Uterus (tissue), 4 donors: Measurements from ENCODE around the gene CAMTA1. TPM values are rescaled to one million over a fixed set of nuclear protein-coding genes. Genes with fewer than 3 reads are reported as not detected.

ENCODE experiments used
- DNase-seq, 2 donors: peaks; one replicate each; pipeline ENCODE4 v3.0.0-alpha.2; 2019 to 2020
- H3K27ac ChIP-seq, 2 donors: fragments of 200-600 bp; sonication (generic); 1 replicate in 1 of 2; 2 replicates in 1 of 2; pipeline ENCODE4 v1.5.1; 2016 to 2018
- H3K27me3 ChIP-seq, 2 donors: fragments of 200-600 bp; sonication (generic); one replicate each; pipeline ENCODE4 v1.5.1; 2018 to 2019; ENCODE audit warnings: control low read depth in 1 of 2
- H3K36me3 ChIP-seq, 2 donors: fragments of 200-600 bp; sonication (generic); one replicate each; pipeline ENCODE4 v1.5.1; 2019; ENCODE audit warnings: control low read depth in 1 of 2
- H3K4me1 ChIP-seq, 2 donors: fragments of 200-600 bp; sonication (generic); one replicate each; pipeline ENCODE4 v1.5.1; 2018 to 2019; ENCODE audit warnings: control low read depth in 1 of 2
- H3K4me3 ChIP-seq, 2 donors: fragments of 200-600 bp; sonication (generic); 1 replicate in 1 of 2; 2 replicates in 1 of 2; pipeline ENCODE4 v1.5.1; 2018 to 2019; ENCODE audit warnings: mild to moderate bottlenecking in 1 of 2
- H3K9me3 ChIP-seq, 2 donors: fragments of 200-600 bp; sonication (generic); one replicate each; pipeline ENCODE4 v1.5.1; 2019; ENCODE audit warnings: control low read depth in 1 of 2
- POLR2A ChIP-seq, 2 donors: fragments of 450-650 bp; IDR thresholded peaks; one replicate each; pipeline ENCODE4 v1.6.1; 2016; ENCODE audit warnings: antibody characterized with exemption in 2 of 2, mild to moderate bottlenecking in 1 of 2, moderate library complexity in 1 of 2
- intact Hi-C: fragments of 100-400 bp; cut with DNase I; formaldehyde crosslinking; loops from one replicate; pipeline ENCODE4 v1.15.1; 2023; ENCODE audit warnings: low total_unique reads
- total RNA-seq, 4 donors: library from RNA; depleted of rRNA in 3 of 4; stranded (reverse); fragments of >200 nt in 3 of 4; gene quantifications; one replicate each; pipeline versions ENCODE4 v1.1.0 to v1.2.4, GENCODE V29; 2014 to 2023
- TF ChIP-seq, protein P1 (sequence below), 4 experiments: fragments of 200-600 bp in 2 of 4; fragments of 450-650 bp in 2 of 4; sonication (generic) in 2 of 4; IDR thresholded peaks; one replicate each; pipeline ENCODE4 v1.5.1; 2016 to 2019; ENCODE audit warnings: antibody characterized with exemption in 4 of 4, mild to moderate bottlenecking in 2 of 4, moderate library complexity in 1 of 4
- donor health status: DM: yes; HTN: yes; CAD: no.

CAMTA1 gene
- total RNA-seq, 4 donors from 2014 or later: 29.7 to 427 (median 64.8) TPM

DNA sequence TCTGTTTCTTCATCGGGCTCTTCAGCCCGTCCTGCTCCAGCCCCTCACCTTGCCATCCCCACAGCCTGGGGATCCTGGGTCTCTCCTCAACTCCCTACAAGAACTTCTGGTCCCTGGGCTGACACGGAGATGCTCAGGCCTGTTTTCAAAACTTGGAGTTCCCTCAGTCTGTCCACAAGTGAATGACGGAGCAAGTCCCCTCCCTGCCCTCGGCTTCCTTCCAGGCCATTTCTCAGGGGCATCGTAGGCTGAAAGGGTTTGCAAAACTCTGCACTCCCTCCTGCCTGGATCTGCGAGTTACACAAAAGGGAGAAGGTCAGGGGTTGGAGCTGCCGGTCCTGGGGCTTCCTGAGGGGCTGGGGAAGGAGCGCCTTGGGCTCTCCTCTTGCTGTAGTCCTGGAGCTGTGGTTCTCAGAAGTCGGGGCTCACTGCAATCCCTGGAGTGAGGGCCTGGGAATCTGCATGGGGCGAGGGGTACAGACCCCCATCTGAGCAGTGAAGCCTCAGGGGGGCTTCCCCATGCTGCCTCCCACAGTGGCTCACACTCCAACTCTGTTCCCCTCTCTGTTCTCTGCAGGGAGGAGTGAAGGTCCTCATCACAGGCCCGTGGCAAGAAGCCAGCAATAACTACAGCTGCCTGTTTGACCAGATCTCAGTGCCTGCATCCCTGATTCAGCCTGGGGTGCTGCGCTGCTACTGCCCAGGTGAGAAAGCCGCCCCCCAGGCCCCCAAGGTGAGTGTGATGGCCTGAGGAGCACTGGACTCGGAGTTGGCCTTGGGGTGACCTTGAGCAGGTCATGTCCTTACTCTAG is 885.3 kb downstream of the CAMTA1 start:
- Histone ChIP-seq H3K4me3 (no peak overlapping the region), H3K9me3 (no peaks in the 10 kb centered on the region), H3K4me1 (no peaks in the 10 kb centered on the region), H3K36me3 (no peaks in the 10 kb centered on the region), H3K27ac (no peak overlapping the region), H3K27me3 (no peaks in the 10 kb centered on the region)
- no peak for TF ChIP-seq POLR2A (IDR thresholded peaks at IDR 0.05)
- TF ChIP-seq, protein P1, sequence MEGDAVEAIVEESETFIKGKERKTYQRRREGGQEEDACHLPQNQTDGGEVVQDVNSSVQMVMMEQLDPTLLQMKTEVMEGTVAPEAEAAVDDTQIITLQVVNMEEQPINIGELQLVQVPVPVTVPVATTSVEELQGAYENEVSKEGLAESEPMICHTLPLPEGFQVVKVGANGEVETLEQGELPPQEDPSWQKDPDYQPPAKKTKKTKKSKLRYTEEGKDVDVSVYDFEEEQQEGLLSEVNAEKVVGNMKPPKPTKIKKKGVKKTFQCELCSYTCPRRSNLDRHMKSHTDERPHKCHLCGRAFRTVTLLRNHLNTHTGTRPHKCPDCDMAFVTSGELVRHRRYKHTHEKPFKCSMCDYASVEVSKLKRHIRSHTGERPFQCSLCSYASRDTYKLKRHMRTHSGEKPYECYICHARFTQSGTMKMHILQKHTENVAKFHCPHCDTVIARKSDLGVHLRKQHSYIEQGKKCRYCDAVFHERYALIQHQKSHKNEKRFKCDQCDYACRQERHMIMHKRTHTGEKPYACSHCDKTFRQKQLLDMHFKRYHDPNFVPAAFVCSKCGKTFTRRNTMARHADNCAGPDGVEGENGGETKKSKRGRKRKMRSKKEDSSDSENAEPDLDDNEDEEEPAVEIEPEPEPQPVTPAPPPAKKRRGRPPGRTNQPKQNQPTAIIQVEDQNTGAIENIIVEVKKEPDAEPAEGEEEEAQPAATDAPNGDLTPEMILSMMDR (IDR thresholded peaks at IDR 0.05): no peak
- intact Hi-C loops: no loop called here
- DNase-seq: no peak

DNA sequence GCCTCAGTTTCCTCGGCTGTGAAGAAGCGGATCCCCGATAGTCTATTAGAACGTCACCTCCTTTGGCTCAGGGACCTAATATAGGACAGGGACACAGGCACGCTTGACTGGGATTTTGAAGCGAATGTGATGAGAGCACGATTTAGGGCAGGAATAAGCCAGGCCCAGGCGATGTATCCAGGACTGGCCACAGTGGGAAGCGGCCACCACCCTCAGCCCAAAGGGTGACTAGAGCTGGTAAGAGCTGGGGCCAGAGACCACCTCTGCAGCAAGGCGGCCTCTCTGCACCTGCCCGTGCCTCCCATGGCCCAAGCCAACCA is 885.9 kb downstream of the CAMTA1 start:
- no peak for DNase-seq
- Histone ChIP-seq H3K4me1 (no peaks in the 10 kb centered on the region), H3K4me3 (no peak overlapping the region), H3K27me3 (no peaks in the 10 kb centered on the region), H3K27ac (no peak overlapping the region), H3K36me3 (no peaks in the 10 kb centered on the region), H3K9me3 (no peaks in the 10 kb centered on the region)
- TF ChIP-seq, protein P1 (IDR thresholded peaks at IDR 0.05): no peak
- TF ChIP-seq POLR2A (IDR thresholded peaks at IDR 0.05): no peak
- intact Hi-C loops: no loop called here

DNA sequence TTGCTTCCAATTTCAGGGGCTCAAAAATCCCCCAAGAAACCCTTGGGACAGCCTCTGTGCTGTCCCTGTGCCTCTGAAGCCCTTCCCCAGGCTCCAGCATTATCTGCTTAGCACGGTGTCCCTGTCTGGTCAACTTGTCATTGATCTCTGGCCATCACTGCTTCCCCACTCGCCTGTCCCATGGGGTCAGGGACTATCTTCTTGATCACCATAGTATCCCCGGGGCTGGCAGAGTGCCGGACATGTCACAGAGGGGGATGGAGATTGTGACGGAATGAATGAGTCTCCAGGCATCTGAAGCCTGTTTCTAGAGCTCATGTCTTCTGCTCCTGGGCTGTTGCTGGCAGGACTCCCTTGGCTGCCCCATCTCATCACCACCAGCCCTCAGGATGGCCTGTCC is 886.4 kb downstream of the CAMTA1 start:
- Histone ChIP-seq H3K4me3 (no peak overlapping the region), H3K36me3 (no peaks in the 10 kb centered on the region), H3K4me1 (no peaks in the 10 kb centered on the region), H3K27ac (no peak overlapping the region), H3K27me3 (no peaks in the 10 kb centered on the region), H3K9me3 (no peaks in the 10 kb centered on the region)
- no peak for TF ChIP-seq POLR2A (IDR thresholded peaks at IDR 0.05)
- TF ChIP-seq, protein P1 (IDR thresholded peaks at IDR 0.05): no peak
- intact Hi-C loops: no loop called here
- DNase-seq: no peak

DNA sequence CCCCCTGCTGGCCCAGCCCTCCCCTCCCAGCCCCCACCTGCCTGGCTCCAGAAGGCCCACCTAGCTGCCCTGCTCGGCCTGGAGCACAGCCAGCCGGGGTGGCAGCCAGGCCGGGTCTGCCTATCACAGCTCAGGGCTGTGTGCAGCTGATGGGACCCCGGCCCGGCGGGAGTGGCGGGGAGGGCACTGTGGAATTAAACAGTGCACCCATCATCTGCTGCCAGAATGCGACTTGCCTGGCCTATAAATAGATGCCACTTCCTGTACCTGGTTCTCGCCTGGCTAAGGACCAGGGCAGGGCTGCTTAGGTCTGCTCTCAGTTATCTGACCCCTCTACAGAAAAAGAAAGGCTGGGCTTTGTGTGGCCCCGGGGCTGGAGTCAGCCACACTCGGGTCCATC is 887.6 kb downstream of the CAMTA1 start:
- intact Hi-C loops: no loop called here
- H3K36me3 ChIP-seq: no peaks in the 10 kb centered on the region

DNA sequence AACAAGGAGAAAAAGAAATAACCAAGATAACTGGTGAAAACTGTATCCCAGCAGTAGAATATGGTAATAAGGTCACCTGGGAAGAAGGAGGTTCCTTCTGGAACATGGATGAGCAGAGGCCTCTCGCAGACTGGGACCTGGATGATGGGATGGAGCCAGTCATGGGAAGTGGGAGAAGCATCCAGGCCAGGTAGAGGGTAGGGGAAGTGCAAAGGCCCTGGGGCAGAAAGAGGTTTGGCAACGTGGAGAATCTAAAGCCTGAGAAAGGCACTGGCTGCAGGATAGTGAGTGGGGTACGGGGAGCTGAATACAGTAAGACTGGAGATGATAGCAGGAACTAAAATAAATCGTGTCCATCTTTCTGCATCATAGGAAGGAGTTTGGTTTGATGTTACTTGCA is 889.7 kb downstream of the CAMTA1 start:
- no peaks in the 10 kb centered on the region for H3K9me3 ChIP-seq
- no peaks in the 10 kb centered on the region for H3K36me3 ChIP-seq
- no peaks in the 10 kb centered on the region for H3K27me3 ChIP-seq
- DNase-seq: no peak
- no peak overlapping the region for H3K4me3 ChIP-seq
- no peaks in the 10 kb centered on the region for H3K4me1 ChIP-seq
- TF ChIP-seq POLR2A (IDR thresholded peaks at IDR 0.05): no peak
- TF ChIP-seq, protein P1 (IDR thresholded peaks at IDR 0.05): no peak
- intact Hi-C loops: no loop called here
- H3K27ac ChIP-seq: no peak overlapping the region

More for the DNA sequence above, 887.6 kb downstream of the CAMTA1 start:
- Histone ChIP-seq H3K27me3 (no peaks in the 10 kb centered on the region), H3K27ac (no peak overlapping the region), H3K4me1 (no peaks in the 10 kb centered on the region), H3K9me3 (no peaks in the 10 kb centered on the region), H3K4me3 (no peak overlapping the region)
- TF ChIP-seq, protein P1 (IDR thresholded peaks at IDR 0.05): no peak
- no peak for TF ChIP-seq POLR2A (IDR thresholded peaks at IDR 0.05)
- no peak for DNase-seq
